Measurements from ENCODE around the gene CPT1B.
"Not testable (repeated sequence)": the region's sequence is repeated elsewhere in the genome, so short reads cannot be mapped to it uniquely, and the experiment has no call there.

The CPT1B gene

DNA sequence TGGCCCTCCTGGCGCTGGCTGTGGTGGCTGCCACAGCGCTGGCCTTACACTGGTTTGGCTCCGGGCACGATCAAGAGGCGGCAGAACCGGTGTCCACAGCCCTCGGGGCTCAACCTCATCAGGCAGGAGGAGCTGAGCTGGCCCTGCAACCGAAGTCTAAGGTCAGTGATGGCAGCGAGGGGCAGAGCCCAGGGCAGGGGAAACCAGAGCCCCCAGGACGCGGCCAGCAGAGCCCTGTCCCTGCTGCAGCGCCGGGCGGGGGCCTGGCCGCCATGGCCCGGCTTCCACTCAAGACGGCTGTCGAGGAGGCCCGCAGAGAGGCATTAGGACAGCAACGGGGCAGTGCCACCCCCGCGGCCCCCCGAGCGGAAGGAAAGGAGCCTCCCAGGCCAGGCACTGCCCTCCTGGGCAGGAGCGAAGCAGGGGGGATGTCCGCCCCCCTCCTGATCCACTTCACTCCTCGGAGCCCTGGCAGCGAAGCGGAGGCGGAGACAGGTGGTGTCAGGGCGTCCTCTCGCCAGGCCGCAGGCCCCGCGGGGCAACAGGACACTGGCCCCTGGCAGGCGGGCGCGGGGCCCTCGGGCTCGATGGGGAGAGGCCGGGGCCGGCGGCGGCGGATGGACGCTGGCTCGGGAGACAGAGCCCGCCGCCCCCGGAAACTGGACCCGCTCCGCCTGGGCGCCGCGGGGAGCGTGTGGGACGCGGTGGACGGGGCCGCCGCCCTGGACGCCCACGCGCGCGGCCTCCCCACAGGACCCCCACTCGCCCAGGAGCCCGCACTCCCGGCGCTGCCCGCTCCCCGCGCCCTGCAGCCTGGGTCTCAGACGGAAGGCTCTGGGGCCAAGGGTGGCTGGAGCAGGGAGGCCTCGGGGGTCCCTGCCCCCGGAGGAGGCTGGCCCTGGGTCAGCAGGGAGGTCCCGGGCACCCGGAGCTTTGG, 31.6 kb downstream of the CPT1B start:
- no peak for DNase-seq (ENCODE audit: low read depth, low spot score)

DNA sequence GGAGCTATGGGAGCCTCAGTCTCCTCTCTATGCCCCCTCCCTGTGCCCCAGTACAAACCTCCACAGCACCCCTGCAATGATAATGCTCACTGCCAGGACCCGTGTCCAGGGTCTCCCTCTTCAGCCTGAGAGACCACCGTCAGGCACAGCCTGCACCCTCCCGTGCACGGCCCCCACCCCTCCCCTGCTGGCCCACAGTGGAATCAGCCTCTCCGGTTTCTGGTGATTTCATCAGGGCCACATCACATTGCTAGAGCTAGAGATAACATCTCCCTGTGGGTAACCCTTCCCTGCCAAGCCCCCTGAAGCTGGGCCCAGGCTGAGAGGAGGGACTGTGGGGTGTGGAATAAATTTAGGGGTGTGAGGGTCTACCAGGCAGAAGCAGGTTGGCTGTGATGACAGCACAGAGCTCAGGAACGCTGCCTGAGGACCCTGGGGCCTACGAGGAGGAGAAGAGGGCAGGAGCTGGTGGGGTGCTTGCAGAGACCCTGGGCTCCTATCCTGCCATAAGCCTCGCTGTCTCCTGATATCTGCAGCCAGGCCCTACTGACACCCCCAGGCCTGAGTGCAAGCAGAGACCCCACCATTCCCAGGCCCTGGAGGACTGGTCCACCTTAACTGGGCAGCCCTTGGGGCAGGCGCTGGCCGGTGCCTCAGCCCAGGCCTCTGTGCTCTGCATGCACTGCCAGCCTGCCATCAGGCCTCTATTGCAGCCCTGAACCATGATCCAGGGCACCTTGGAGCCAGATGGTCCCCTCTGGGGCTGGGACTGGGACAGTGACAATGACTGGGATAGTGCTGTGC, 32.5 kb downstream of the CPT1B start, which contains the start of gene KLHDC7B:
KLHDC7B (plus strand) TSS at position 378 of the 804 bp plus-strand sequence; CDS start at position 723, 345 bp downstream.
- no peak for DNase-seq (ENCODE audit: low read depth, low spot score)

DNA sequence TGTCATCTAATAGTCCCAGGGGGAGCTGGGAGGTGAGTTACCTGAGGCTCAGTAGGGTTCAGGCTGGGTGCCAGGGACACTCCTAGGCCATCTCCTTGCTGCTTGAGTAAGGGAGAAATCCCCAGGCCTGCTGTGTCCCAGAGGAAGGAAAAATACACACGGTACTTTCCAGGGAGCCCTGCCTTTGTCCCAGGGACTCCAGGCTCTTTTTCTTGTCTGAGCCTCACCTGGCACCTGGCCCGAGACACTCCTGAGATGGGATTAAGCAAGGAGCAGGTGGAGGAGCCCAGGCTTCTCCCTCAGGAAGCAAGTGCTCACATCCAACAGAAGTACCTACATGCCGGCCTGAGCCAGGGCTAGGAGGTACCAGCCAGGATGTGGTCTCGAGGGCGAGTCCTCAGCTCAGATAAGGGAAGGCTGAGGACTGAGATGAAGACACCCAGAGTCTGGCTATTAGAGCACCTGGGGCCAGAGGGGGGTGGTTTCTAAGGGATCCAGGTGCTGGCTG, 33.4 kb downstream of the CPT1B start:
- DNase-seq (ENCODE audit: low read depth, low spot score): no peak

DNA sequence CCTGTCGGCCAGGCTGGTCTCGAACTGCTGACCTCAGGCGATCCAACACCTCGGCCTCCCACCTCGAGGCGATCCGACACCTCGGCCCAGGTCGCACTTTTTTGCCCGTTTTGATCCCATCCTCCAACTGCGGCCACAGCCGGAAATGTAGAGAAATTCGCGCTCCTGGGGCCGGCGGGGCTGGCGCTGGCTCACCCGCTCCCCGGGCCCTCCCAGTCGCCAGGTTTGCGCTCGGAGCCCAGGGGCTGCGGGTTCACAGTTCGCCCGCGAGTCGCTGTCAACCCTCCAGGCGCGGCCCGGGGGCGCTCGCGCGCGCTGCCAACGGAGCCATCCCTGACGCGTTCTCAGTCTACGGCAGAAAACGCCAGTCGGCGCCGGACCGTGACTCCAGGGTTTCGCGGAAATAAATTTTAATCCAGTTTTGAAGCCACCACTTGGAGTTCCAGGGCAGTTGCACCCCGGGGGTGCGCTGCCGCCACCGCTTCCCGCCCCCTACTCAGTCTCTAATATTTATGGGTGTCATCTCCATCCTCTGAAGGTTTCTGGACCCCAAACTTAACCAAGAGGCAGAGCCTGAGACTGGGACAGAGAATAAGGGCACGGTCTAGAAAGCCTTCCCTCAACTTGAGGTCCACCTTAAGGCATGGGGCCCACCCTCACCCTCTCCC, 34.0 kb downstream of the CPT1B start:
- DNase-seq (ENCODE audit: low read depth, low spot score): no peak

DNA sequence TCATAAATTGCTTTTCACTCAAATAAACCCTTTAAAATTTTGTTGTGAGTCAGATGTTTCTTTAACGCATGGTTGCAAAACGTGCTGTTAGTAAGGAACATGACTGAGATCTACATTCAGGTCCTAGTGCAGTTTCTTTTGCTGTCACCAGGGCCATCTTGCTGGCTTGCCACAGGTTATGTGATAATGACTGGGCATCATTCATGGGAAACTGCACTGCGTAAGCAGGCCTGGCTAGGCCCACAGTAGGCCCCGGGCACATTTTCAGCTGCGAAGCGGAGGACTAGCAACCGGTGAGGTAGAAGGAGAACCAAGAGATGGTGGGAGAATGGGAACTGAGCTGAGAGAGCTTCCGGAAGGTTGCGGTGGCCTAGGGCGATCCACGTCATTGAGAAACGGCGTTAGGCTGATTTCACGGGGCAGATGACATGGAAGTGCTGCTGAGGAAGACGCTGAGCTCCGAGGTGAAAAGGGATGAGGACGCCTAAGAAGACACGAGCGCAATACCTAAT, 35.8 kb downstream of the CPT1B start:
- no peak for DNase-seq (ENCODE audit: low read depth, low spot score)

DNA sequence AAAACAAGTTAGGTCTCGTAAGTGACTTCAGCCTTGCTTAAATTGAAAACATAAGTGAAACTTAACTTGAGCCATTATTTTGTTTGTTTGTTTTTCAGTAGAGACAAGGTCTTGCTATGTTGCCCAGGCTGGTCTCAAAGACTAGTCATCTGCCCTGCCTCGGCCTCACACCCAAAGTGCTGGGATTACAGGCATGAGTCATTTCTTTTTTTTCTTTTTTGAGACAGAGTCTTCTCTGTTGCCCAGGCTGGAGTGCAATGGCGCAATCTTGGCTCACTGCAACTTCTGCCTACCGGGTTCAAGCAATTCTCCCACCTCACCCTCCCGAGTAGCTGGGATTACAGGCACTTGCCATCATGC, 36.6 kb downstream of the CPT1B start:
- not testable (repeated sequence) for DNase-seq (ENCODE audit: low read depth, low spot score)

DNA sequence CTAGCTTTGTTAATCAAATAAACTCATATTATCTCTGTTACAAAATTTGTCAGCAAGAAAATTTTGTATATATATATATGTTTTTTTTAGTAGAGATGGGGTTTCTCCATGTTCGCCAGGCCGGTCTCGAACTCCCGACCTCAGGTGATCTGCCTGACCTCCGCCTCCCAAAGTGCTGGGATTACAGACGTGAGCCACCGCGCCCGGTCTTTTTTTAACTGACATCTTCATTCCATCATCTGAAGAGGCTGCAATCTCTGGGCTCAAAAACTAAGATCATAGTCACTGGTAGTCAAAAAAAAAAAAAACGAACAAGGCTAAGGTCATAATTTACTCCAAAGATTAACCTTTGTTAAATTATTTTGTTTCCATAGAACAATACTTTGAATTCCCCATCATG, 37.8 kb downstream of the CPT1B start:
- DNase-seq (ENCODE audit: low read depth, low spot score): no peak

DNA sequence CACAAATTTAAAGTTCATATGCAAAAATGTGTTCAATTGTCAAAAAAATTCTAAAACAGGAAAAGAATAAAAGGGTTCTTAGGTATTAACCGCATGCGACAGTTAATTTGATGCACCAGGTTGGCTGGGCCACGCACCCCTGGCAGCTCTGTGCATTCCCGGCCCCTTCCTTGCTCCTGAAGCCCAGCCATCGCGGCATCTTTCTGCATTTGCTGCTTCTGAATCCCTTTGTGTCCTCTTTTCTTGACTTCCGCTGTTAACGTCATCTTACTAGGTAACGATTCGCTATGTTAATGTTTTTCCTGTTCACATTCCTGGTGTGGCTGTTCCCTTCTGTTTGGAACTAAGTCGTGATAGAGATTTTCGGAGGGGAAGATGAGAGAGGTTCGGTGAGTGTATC, 40.5 kb downstream of the CPT1B start:
- no peak for DNase-seq (ENCODE audit: low read depth, low spot score)

DNA sequence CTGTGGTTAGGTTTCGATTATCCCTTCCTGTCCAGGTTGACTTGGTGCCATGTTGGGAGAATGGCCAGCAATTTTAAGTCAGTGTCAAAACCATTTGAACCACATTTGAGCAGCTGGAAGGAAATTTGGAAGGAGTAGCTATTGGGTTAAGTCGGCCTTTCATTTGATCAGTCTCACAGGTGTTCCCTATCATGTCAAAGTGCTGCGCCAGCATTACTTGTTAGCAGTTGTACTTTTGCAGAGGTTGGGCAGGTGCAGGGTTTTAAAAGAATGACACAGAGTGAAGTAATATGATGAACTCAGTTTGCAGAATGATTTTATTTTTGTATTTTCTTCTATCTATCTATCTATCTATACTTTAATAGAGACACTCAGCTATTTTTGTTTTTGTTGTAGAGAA, 42.0 kb downstream of the CPT1B start:
- DNase-seq (ENCODE audit: low read depth, low spot score): no peak

DNA sequence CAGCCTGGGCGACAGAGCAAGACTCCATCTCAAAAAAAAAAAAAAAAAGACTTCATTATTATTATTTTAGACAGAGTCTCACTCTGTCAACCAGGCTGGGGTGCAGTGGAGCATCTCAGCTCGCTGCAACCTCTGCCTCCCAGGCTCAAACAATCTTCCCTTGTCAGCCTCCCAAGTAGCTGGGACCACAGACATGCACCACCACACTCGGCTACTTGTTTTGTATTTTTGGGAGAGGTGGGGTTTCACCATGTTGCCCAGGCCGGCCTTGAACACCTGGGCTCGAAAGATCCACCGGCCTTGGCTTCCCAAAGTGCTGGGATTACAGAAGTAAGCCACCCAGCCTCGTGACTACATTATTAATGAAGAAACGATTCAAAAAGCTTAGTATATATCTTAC, 43.1 kb downstream of the CPT1B start:
- DNase-seq (ENCODE audit: low read depth, low spot score): no peak

DNA sequence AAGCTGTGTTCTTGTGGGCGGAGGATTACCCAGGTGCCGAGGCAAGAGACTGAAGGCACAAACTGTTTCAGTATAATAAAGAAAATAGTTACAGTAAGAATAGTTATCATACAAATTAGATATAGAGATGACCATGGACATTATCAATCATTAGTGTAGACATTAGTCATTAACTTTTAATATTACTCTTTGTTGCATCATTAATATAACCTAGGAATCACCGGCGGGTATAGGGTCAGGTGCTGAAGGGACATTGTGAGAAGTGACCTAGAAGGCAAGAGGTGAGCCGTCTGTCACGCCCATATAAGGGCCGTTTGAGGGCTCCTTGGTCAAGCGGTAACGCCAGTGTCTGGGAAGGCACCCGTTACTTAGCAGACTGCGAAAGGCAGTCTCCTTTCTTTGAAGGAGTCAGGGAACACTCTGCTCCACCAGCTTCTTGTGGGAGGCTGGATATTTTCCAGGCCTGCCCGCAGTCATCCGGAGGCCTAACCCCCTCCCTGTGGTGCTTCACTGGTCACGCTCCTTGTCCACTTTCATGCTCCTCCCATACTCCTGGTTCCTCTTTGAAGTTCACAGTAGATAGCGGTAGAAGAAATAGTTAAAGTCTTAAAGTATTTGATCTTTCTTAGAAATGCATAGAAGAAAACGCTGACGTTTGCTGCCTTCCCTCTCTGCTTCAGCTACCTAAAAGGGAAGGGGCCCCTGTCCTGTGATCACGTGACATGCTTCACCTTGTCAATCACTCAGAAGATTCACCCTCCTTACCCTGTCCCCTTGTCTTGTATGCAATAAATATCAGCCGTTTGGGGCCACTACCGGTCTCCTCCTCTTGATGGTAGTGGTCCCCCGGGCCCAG, 44.1 kb downstream of the CPT1B start:
- not testable (repeated sequence) for DNase-seq (ENCODE audit: low read depth, low spot score)

DNA sequence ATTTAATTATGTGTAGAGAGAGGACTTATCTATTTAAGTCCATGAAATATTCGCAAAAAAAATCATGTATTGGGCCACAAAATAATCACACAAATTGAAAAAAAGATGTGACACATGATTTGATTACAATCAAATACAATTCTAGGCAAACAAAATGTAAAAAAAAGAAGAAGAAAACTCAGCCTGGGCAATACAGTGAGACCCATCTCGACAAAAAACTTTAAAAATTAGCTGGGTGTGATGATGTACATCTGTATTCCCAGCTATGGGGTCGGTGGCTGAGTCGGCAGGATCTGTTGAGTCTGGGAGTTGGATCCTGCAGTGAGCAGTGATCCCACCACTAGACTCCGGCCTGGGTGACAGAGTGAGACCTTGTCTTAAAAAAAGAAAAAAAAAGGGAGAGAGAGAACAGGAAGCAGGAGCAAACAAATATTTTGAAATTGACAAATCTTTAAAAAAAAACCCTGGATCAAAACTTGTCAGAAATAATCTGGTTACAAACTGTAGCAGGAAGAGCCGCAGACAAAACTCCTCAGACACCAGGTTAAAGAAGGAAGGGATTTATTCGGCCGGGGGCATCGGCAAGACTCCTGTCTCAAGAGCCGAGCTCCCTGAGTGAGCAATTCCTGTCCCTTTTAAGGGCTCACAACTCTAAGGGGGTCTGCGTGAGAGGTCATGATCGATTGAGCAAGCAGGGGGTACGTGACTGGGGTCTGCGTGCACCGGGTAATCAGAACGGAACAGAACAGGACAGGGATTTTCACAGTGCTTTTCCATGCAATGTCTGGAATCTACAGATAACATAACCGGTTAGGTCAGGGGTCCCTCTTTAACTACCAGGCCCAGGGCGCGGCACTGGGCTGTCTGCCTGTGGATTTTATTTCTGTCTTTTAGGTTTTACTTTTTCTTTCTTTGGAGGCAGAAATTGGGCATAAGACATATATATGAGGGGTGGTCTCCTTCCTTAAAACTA, 45.1 kb downstream of the CPT1B start:
- DNase-seq (ENCODE audit: low read depth, low spot score): no peak

DNA sequence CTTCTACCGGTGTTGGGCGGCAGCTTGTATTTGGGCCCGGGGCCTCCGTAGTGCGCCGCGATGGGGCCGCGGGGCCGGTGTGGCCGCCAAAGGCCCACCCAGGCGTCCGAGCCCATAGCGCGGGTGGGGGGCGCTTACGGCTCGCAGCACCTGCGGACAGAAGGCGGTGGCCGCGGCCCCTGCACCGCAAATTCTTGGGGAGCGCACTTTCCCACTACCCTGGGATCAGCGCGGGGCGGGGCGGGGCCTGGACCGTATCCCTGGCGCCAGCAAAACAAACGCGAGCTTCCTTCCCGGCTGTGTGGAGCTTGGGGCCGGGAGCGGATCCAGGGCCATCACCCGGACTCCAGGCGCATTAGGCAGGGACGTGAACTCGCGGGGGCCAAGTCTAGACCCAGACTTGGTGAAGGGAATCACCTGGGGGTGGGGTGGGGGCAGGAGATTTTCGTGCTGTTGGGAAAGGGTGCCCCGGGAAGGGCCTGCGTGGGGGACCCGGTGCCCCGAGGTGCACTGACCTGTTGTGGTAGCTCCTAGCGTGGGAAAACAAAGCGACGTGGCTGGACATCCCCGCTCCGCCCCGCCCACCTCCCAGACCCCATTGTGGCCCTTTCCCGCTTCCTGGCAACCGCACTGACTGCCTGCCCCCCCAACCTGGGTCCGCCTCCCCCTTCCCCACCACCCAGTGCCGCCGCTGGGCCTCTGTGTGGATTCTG, 46.1 kb downstream of the CPT1B start:
- DNase-seq (ENCODE audit: low read depth, low spot score): no peak

DNA sequence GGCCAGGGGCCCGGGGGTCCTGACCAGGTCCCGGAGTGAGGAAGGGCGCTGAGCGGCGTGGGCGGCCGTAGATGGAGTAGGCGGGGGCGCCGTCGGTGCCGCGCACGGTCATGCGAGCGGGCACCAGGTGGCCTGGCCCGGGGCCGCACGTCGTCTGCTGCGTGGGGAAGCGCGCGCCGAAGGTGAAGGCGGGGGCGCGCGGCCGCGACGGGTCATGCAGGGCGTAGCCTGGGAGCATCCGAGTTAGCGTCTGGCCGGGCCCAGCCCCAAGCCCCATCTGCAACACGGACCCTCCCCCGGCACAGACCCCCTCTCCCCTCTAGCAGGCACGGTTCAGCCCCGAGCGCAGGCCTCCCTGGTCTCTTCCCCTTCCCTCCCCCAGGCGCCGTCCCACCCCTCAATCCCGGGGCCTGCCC, 46.7 kb downstream of the CPT1B start:
- no peak for DNase-seq (ENCODE audit: low read depth, low spot score)

DNA sequence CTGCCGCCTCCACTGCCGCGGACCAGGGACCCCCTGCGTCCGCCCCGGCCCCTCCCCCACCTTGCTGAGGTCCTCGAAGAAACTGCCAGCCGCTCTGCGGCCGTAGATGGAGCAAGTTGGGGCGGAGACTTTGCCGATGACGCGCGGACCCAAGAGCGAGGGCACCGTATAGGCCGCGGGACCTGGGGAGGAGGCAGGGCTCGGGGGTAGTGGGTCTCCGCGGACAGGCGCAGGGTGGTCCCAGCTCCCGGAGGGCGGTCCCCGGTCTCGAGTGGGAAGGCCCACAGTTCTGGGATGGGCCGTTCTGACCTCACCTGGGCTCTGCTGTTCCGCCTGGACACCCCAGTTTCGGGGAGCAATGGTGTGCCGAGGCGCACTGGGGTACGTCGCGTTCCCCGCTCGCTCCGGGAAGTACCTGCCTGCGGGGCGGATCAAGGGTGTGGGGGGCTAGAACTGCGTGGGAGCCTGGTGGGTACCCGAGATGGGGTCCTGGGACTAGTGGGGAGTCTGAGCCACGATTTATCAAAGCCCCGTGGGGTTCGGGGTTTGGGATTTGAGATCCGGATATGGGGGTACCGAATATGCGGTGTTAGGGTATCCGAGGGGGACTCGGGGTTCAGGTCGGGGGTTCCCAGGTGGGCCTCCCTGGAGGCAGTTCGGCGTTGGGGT, 47.2 kb downstream of the CPT1B start:
- DNase-seq (ENCODE audit: low read depth, low spot score): no peak

DNA sequence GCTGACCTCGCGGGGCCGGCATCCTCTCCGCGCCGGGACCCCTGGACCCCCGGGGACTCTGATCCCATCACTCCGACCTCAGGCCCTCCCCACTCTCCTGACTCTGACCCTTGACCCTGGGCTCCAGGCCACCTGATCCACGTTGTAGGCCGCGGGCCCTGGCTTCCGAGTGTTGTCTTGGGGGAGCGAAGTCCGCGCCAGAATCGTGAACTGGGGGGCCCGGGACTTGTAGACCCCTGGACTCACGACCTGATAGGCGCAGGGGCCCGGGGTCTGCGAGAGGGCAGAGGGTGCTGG, 47.7 kb downstream of the CPT1B start:
- no peak for DNase-seq (ENCODE audit: low read depth, low spot score)

DNA sequence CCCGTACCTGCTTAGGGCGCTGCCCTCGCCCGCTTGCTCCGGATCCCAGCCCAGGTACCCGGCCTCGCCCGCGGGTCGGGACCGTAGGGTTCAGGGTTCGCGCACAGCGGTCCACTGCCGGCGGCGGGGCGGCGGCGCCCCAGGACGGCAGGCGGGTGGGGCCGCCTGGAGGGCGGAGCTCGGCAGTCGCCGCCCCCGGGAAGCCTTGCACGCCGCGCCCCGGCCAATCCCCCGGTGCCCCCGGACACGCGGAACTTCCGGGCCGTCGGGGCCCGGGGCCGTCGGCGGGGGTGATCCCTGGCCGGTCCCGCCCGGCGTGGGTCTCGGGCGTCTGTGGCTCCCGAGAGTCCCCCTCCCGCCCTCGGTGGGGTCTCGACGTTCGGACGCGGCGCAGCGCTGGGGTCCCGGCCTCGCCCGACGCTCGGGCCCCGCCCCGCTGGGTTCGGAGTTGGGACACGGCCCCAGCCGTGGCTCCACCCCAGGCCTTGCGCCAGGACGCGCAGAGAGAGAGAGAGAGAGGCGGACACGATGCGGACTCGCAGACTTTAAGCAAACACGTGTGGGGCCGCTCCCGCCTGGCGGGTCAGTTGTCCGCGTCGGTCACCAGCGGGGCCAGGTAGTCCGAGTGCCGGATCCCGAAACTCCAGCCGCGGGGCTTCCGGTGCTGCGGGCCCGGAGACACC, 48.2 kb downstream of the CPT1B start, which contains the start of gene TYMP:
TYMP (minus strand) TSS at position 116 of the 683 bp plus-strand sequence. CDS start 303 bp downstream, outside the sequence.
- DNase-seq (ENCODE audit: low read depth, low spot score): no peak

DNA sequence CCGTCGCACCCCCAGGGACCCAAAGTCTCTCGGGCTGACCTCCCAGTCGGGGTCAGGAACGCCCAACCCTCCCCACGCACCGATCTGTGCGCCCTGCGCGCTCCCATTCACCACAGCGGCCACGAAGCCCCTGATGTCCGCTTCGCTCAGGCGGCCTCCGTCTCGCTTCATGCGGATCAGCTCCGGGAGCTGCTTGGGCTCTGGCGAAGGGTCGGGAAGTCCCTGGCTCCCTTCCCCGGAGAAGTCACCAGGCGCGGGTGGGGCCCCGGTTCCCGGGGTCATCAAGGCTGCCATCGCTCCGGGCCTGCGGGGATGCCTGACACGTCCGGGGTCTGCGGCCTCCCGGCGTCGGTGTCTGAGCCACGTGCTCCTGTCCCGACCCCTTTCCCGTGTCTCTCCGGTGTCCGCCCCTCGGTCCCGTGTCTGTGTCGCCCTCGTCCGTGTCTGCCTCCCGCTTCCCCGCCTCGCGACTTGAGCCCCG, 48.8 kb downstream of the CPT1B start:
- no peak for DNase-seq (ENCODE audit: low read depth, low spot score)

All from smooth muscle cell of the brain vasculature (primary cell).